ENCODE measurements around the gene MED25. TPM values are rescaled to one million over a fixed set of nuclear protein-coding genes. Genes with fewer than 3 reads are reported as not detected.

Gene MED25
- total and polyA plus RNA-seq, 2 of the 8 experiments (the other 6 are each of a cell fraction or from before 2014, with no cell fraction given): 21.6 to 71.4 TPM

DNA sequence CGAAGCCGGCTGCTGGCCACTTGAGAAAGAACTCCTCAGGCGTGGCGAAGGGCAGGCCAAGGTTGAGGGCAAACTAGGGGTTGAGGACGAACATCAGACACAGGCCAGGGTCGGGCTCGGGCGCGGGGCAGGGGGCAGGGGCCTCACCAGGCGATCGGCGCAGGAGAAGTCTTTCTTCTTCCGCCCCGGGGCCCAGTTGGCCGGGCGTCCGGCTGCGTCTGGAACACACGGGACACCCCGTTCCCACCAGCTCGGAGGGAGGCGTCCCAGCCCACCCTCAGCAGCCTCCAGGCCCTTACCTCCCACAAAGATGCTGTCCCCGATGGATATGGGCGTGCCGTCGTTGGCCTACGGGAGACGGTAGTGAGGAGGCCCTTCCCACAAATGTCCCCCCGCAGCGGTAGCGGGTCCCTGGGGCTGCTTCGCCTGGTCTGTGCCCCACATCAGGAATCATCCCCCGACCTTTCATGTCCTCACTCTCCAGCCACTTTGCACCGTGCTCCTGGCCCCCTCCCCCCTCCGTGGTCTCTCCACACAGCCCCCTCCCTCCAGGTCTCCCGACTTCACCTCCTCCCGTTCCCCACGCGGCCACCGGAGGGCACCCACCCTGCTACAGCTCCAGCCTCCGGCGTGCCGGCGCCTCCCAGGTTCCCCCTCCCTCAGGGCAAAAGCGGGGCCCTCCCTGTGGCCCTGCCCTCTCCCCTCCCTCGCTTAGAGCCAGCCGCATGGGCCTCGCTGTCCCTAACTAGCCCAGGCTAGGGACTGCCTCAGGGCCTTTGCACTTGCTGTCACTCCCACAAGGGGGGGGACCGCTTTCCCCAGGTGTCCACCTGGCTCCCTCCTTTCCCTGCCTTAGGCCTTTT, 44.5 kb downstream of the MED25 start:
- no peak overlapping the region for H3K23ac ChIP-seq (ENCODE audit: insufficient read length)
- H3K56ac ChIP-seq (replicated peaks; ENCODE audit: insufficient read length, low read depth, low read length): no peak overlapping the region
- no peak overlapping the region for H3K18ac ChIP-seq (ENCODE audit: extremely low read depth, low read length)
- H3K9ac ChIP-seq (replicated peaks in 1 of 4; ENCODE audit: extremely low read depth in 1 of 4, low read depth in 3 of 4, low read length in 3 of 4): no peak overlapping the region
- no peak overlapping the region for H3K4me3 ChIP-seq (ENCODE audit: extremely low read depth in 1 of 4, insufficient read depth in 2 of 4, low read depth in 3 of 4, low read length in 4 of 4)
- peaks cover 0 to 16% (median 4%) of the 10 kb centered on the region in 4 experiments; a peak in 5 of 7 replicates for H3K4me1 ChIP-seq (replicated peaks in 1 of 4; ENCODE audit: control insufficient read depth in 3 of 4, insufficient read depth in 4 of 4, low read length in 3 of 4)
- H2BK5ac ChIP-seq (ENCODE audit: low read depth, low read length): peak overlapping the region; percentile 55
- DNase-seq (ENCODE audit: low read depth in 1 of 2, low spot score in 2 of 2): peak; percentile 62 to 94
- no peak overlapping the region for H4K91ac ChIP-seq (replicated peaks; ENCODE audit: insufficient read length, low read length)
- CTCF ChIA-PET (ENCODE audit: partially characterized antibody): interaction anchor here (0.6 to 3.4 kb wide), 12 partner anchors 8 to 1125 kb away, joined by 3 to 13 read pairs (median 3); no protein-coding TSS in a partner anchor
- peaks cover 26 to 39% of the 10 kb centered on the region in 2 experiments for H4K20me1 ChIP-seq (replicated peaks in 1 of 2; ENCODE audit: control insufficient read depth in 1 of 2, insufficient read depth in 2 of 2, low read length in 2 of 2)
- H2AK5ac ChIP-seq (ENCODE audit: low read depth, low read length): no peak overlapping the region
- peaks cover 8% of the 10 kb centered on the region for H3K23me2 ChIP-seq (ENCODE audit: low read depth, low read length)
- POLR2A ChIA-PET (ENCODE audit: partially characterized antibody): interaction anchor here (0.7 to 12.4 kb wide), 10 partner anchors 9 to 293 kb away, joined by 3 to 247 read pairs (median 6); partner anchors contain the start of genes AKT1S1, PTOV1 and TBC1D17
- 0 out of 2 replicates have a peak overlapping the region, but pooled peaks have one; percentile 27 for H2BK12ac ChIP-seq (ENCODE audit: low read depth, low read length)
- H2BK120ac ChIP-seq (replicated peaks; ENCODE audit: low read depth, low read length): no peak overlapping the region
- H2AFZ ChIP-seq (ENCODE audit: low read length): no peak overlapping the region
- WGBS, 2 experiments (ENCODE audit: extremely low coverage in 1 of 2, insufficient coverage in 1 of 2, insufficient read length in 1 of 2, insufficient replicate concordance in 2 of 2, low coverage in 1 of 2, low lambda C conversion rate in 2 of 2, missing lambda C conversion rate in 1 of 2): 92% methylated on average over 18 of the region's 49 CpGs; no CpG with 5 or more reads in 1 of the 2 experiments
- H2BK20ac ChIP-seq (ENCODE audit: low read length): no peak overlapping the region
- H3K9me3 ChIP-seq (ENCODE audit: insufficient read depth in 2 of 2, low read depth in 1 of 2, low read length in 1 of 2): no peaks in the 10 kb centered on the region
- H3K36me3 ChIP-seq (ENCODE audit: control insufficient read depth in 2 of 4, insufficient read depth in 4 of 4, low read length in 3 of 4): peaks cover 25 to 60% (median 46%) of the 10 kb centered on the region in 4 experiments
- FAIRE-seq: no peak
- peaks cover 12% of the 10 kb centered on the region for H3K79me1 ChIP-seq (ENCODE audit: low read depth, low read length)
- no peak overlapping the region for H3K14ac ChIP-seq (ENCODE audit: insufficient read length)
- peaks cover 0 to 27% of the 10 kb centered on the region in 2 experiments; a peak in 2 of 4 replicates for H3K79me2 ChIP-seq (ENCODE audit: control insufficient read depth in 1 of 2, insufficient read depth in 2 of 2, low read length in 2 of 2)
- no peak overlapping the region for H3K4me2 ChIP-seq (ENCODE audit: insufficient read depth in 1 of 2, low read depth in 2 of 2, low read length in 2 of 2)
- H3K27ac ChIP-seq (ENCODE audit: low read depth, low read length): no peak overlapping the region
- no peak overlapping the region for H4K5ac ChIP-seq (ENCODE audit: insufficient read length, low read depth, low read length)
- no peaks in the 10 kb centered on the region for H3K27me3 ChIP-seq (replicated peaks in 1 of 4; ENCODE audit: control insufficient read depth in 3 of 4, extremely low read depth in 1 of 4, insufficient read depth in 3 of 4, low read length in 3 of 4)
- H3K4ac ChIP-seq (replicated peaks; ENCODE audit: insufficient read length, low read depth, low read length): no peak overlapping the region
- 0 out of 2 replicates have a peak overlapping the region, but pooled peaks have one; percentile 28 for H4K8ac ChIP-seq (ENCODE audit: extremely low read depth, insufficient read depth, low read length)
- H2BK15ac ChIP-seq (ENCODE audit: low read length): no peak overlapping the region
- TF ChIP-seq EGR1 (IDR thresholded peaks at IDR 0.05; ENCODE audit: borderline replicate concordance, low read depth, low read length): no peak
- TF ChIP-seq SRF (IDR thresholded peaks at IDR 0.05; ENCODE audit: low read depth, low read length): no peak
- TF ChIP-seq NRF1 (IDR thresholded peaks at IDR 0.05; ENCODE audit: low read depth, low read length): no peak
- TF ChIP-seq TAF1 (IDR thresholded peaks at IDR 0.05; ENCODE audit: low read depth, low read length): no peak
- no peak for TF ChIP-seq POLR2A (IDR thresholded peaks at IDR 0.05; ENCODE audit: control extremely low read depth in 1 of 2, low read depth in 2 of 2, low read length in 2 of 2)
- no peak for TF ChIP-seq TEAD4 (IDR thresholded peaks at IDR 0.05; ENCODE audit: low read depth, low read length)
- TF ChIP-seq MAX (IDR thresholded peaks at IDR 0.05): no peak; the same call in 1 of the 2 replicates
- TF ChIP-seq KDM1A (IDR thresholded peaks at IDR 0.05; ENCODE audit: borderline replicate concordance, low read length): peak; percentile 96
- peak; percentile 50 to 76; a peak in 2 of 4 replicates for TF ChIP-seq HDAC2 (IDR thresholded peaks at IDR 0.05; ENCODE audit: borderline replicate concordance in 1 of 2, low read depth in 2 of 2, low read length in 2 of 2)
- TF ChIP-seq POLR2AphosphoS5 (IDR thresholded peaks at IDR 0.05; ENCODE audit: low read depth, low read length): no peak; the same call in 1 of the 2 replicates
- TF ChIP-seq YY1 (IDR thresholded peaks at IDR 0.05; ENCODE audit: low read depth, low read length): 0 out of 2 replicates have a peak, but pooled peaks have one; percentile 26
- no peak for TF ChIP-seq JUND (IDR thresholded peaks at IDR 0.05; ENCODE audit: low read length)
